GM21381 (cell line): ENCODE results near the gene HECA.
"Not testable (repeated sequence)": the region's sequence is repeated elsewhere in the genome, so short reads cannot be mapped to it uniquely, and the experiment has no call there.

Source experiments
- ATAC-seq: cut with Tn5 transposase; IDR thresholded peaks from one replicate; pipeline ENCODE4 v1.9.1; 2021; ENCODE audit warnings: mild to moderate bottlenecking, moderate library complexity; ENCODE audit not compliant: unreplicated experiment

HECA gene, protein sequence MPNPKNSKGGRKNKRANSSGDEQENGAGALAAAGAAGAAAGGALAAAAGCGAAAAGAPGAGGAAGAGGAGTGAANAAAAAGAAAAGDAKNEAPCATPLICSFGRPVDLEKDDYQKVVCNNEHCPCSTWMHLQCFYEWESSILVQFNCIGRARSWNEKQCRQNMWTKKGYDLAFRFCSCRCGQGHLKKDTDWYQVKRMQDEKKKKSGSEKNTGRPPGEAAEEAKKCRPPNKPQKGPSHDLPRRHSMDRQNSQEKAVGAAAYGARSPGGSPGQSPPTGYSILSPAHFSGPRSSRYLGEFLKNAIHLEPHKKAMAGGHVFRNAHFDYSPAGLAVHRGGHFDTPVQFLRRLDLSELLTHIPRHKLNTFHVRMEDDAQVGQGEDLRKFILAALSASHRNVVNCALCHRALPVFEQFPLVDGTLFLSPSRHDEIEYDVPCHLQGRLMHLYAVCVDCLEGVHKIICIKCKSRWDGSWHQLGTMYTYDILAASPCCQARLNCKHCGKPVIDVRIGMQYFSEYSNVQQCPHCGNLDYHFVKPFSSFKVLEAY

GRCh38 chr6:139134817-139135577 is at the start of gene HECA:
HECA (plus strand) TSS chr6:139135080; CDS start chr6:139135397, 317 bp downstream.
- peak; percentile 87 for ATAC-seq

GRCh38 chr6:139091826-139092225 is 43.1 kb upstream of the HECA start:
- no peak for ATAC-seq

DNA sequence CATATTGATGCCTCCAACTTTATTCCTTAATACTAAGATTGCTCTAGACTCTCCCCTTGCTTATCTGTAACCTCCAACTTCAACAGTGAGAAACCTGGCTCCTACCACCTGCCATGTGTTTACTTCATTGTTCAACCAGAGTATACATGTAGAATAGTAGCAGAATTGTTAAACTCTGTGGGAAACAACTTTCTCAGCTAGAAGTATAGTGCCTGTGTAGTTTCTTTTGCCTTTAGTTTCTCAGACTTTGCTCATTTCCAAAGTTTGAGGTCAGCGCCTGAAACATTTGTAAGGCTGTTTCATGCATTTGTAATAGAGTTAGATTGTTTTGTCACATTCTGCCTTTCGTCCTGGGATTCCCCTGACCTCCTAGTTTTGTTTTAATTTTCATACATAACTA is 34.9 kb upstream of the HECA start:
- peak; percentile 76 for ATAC-seq

GRCh38 chr6:139107051-139107450 is 27.8 kb upstream of the HECA start:
- no peak for ATAC-seq

DNA sequence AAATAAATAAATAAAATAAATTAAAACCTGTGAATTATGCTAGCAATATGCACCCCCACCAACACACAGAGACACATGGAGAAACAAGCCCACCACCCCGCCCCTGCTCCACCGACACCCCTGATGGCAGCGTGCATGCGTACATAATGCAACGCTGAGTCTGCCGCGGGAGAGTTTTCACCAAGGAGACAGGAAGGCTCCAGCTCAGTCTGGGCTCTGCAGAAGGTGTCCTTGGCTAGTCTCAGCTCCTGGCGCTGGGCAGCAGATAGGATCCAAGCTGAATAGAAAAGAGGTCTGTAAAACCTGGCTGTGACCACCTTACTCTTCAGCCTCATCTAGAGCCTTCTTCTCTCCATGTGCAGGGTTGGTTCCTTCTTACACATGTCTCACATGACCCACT is 26.5 kb upstream of the HECA start:
- no peak for ATAC-seq

DNA sequence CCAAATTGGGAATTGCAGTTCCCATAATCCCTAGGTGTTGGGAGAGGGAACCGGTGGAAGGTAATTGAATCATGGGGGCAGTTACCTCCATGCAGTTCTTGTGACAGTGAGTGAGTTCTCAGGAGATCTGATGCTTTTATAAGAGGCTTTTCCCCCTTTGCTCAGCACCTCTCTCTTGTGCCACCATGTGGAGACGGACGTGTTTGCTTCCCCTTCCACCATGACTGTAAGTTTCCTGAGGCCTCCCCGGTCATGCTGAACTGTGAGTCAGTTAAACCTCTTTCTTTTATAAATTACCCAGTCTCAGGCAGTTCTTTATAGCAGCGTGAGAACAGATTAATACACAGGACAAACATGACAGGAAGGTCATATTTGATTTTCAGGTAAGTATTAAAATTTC is 25.3 kb upstream of the HECA start:
- no peak for ATAC-seq

DNA sequence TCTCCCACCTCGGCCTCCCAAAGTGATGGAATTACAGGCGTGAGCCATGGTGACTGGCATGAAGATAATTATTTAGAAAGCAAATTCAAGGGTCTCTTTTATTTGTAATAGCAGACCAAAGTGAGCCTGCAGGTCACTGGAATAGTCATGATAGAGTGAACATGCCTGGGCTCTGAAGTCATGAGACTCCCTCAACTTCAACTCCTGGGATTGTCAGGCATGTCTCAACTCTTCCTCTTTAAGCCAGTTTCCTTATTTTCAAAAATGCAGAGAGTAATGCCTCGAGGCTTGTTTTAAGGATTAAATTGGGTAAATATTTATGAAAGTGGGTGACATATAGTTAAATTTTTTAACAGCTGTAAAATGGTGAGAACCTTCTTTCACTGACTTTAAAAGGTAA is 22.7 kb upstream of the HECA start:
- ATAC-seq: no peak

DNA sequence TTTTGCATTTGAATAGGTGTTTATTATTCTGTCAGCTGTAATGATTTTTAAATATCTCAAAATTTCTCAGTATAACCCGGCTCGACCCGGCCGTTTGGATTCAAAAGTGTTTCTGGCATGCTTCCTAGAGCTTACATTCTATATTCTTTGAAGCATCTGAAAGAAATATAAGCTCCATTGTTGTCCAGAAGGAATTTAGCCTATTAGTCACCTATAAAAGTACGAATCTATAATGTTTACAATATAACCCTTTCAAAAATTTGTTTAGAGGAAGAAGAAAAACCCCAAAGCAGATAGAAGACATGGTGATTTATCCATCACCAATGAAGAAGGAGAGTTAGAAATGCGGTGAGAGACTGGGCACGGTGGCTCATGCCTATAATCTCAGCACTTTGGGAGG is 22.3 kb upstream of the HECA start:
- no peak for ATAC-seq

GRCh38 chr6:139114746-139115145 is 20.1 kb upstream of the HECA start:
- no peak for ATAC-seq

DNA sequence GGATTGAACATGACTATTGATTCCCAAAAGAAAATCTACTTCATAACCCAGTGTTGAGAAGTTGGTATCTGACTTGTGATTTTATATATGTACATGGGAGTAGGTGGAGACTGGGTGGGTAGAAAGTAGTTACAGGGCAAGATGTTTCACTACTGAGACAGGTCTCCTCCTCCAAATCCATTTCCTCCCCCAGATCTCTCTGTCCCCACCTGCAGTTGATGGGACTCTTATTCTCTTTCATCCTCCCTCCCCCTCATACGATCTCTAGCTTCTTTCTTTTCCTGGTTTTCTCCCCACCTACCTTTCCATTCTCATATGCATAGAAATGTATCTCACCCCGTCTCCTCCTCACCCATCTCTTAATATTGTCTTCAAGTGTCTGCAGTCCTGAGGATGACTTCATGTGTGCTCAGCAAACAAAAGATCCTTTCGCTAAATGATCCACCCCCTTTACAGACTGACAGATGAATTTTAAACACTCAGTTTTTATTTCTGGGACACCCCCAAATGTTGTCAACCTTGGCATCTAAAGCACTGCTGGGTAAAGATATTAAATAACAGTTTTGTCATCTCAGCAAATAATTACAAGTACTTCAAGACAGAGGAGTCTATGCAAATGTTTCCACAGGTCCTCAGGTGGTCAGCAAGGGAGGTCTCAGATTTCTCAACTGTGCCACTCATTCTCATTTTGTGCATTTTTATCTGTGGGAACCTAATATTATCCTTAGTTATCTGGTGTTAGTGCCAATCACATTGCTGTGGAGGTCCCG is 18.7 kb upstream of the HECA start:
- ATAC-seq: no peak

DNA sequence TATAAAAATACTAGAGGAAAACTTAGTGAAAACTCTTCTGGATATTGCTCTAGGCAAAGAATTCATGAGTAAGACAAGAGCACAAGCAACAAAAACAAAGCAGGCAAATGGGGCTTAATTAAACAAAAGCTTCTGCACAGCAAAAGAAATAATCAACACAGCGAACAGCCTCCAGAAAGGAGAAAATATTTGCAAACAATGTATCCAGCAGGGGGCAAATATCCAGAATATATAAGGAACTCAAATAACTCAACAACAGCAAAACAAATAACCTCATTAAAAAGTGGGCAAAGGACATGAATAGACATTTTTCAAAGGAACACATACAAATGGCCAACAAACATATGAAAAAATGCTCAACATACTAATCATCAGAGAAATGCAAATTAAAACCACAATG is 17.1 kb upstream of the HECA start:
- ATAC-seq: no peak

- ATAC-seq: no peak
These were observed 15.3 kb upstream of the HECA start for GRCh38 chr6:139119552-139119951.

DNA sequence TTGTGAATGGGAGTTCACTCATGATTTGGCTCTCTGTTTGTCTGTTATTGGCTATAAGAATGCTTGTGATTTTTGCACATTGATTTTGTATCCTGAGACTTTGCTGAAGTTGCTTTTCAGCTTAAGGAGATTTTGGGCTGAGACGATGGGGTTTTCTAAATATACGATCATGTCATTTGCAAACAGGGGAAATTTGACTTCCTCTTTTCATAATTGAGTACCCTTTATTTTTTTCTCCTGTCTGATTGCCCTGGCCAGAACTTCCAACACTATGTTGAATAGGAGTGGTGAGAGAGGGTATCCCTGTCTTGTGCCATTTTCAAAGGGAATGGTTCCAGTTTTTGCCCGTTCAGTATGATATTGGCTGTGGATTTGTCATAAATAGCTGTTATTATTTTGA is 12.1 kb upstream of the HECA start:
- ATAC-seq: not testable (repeated sequence)

- peak; percentile 100 for ATAC-seq
These were observed 9.8 kb upstream of the HECA start for GRCh38 chr6:139124887-139125672.

- ATAC-seq: no peak
These were observed 8.6 kb upstream of the HECA start for GRCh38 chr6:139126255-139126654.

DNA sequence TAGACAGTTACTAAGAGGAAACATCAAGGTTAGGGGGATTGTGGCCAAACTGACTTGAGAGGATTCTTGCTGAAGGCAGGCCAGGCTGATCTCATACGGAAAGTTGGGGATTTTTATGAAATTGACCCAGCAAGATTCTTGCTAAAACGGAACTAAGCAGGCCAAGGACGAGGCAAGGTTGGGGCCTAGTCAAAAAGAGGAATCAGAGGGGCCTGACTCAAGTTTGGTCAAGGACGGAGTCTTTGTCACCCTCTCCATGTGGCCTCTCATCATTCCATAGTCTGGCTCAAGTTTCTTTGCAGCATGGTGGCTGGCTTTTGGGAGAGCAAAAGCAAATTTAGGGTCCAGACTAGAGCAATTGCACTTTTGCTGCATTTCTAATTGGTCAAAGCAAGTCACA is 7.9 kb upstream of the HECA start:
- no peak for ATAC-seq

- ATAC-seq: no peak
These were observed 5.6 kb upstream of the HECA start for GRCh38 chr6:139129284-139129683.

DNA sequence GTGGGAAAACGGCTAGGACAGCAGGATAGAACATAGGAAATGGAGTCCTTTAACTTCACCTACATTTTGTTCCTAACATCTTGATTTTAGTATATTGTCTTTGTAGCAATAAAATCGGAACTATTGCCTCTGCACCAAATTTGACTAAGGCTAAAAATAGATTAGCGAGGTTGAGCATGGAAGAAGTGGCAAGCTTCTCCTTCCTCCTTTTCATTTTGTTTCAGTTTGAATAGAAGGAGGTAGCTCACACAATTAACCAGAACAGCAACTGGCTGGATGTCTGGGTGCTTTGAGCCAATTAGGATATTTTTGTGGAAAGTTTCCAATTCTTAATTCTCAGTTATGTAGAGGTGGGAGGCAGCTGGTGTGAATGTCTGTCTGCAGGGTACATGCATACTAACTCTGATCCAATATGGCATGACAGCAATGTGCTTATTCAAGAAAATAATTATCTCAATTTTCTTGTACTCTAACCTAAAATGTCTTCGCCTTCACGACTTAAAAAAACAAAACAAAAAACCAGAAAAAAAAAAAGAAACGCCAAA is 3.1 kb upstream of the HECA start:
- no peak for ATAC-seq

DNA sequence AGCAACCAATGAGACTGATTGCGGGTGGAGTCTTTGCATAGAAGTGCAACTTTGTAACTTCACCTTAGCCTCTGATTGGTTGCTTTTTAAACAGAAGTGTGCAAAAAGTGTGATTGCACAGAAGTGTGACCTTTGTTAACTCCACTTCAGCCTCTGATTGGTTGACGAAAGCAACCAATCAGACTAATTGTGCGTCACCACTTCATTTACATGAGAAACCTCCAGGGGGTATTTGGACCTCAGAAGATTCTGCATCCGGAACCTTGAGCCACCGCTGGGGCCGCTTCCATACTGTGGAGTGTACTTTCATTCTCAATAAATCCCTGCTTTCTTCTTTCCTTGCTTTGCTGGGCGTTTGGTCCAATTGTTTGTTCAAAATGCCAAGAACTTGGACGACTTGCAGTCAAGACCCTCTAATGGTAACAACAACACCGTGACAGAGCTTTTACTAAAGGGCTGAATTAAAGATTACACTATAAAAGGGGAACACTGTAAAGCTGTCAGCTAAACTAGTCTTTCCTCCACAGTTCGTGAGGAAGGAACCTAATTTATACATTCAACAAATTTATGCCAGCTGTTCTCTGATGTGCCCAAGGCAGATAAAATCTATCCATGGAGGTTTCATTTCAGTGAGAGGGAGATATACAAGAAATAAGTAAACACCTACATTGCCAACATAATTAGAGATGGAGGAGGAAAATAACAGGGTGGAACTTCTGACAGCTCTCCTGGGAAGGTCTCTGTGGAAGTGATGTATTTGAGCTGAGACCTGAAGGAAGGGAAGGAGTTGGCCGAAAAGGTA is 1.4 kb upstream of the HECA start:
- no peak for ATAC-seq

- ATAC-seq: no peak
These were observed 850 bp upstream of the HECA start for GRCh38 chr6:139134064-139134395.
